Stimulated activated CD4-positive, alpha-beta T cell treated with anti-CD3 and anti-CD28 coated beads, Interleukin-1b, Interleukin-23, amount 100 ng/mL, for 24 hours (primary cell): ENCODE results near the gene PRRC2B.
"Not testable (repeated sequence)": the region's sequence is repeated elsewhere in the genome, so short reads cannot be mapped to it uniquely, and the experiment has no call there.

Source experiments
- DNase-seq, 4 experiments: peaks; one replicate each; pipeline ENCODE4 v3.0.0-alpha.2; 2020; ENCODE audit warnings: low read depth in 4 of 4, low spot score in 1 of 4

Gene PRRC2B

DNA sequence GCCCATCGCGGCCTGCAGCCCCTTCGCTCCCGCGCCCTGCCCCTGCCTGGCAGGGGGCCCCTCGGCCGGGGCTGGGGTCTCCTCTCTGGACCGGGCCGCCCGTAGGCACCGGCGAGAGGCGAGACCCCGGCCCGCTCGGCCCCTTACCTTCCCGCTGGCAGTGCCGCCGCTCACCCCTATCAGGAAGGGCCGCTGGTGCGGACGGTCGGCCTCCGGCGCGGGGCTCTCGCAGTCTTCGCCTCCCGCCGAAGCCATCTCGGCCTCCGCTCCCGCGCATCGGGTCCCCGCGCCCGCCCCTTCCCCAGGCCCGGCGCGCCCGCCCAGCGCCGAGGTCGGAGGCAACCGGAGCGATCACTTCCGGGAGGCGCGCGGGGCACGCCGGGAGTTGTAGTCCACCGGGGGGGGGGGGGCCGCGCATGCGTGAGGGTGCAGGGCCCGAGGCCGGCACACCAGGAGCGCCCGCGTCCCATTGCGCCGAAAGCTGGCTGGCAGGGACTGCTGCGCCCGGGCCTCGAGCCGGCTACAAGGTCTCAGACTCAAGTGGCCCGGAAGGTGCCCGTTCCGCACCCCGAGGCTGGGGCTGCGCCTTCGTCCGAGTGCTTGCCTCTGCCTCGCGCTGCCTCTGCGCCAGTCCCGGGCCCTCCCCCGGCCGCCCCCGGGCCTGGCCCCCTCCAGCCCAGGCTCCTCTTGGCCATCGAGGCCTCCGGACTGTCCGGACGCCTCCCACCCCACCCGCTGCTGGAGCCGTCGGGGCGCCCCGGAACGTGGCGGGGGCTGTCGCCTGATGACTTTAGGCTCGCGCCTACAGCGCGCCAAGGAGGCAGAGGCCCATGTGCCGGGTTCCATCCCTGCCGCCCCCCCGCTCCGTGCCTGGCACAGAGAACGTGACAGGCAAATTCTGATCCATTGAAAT is 137.3 kb downstream of the PRRC2B start, which contains the start of gene UCK1:
Gene UCK1 (minus strand): TSS at position 344 of the 913 bp plus-strand sequence. CDS start 89 bp downstream, at position 255.
- DNase-seq: peak; percentile 42 to 67 (median 50)

DNA sequence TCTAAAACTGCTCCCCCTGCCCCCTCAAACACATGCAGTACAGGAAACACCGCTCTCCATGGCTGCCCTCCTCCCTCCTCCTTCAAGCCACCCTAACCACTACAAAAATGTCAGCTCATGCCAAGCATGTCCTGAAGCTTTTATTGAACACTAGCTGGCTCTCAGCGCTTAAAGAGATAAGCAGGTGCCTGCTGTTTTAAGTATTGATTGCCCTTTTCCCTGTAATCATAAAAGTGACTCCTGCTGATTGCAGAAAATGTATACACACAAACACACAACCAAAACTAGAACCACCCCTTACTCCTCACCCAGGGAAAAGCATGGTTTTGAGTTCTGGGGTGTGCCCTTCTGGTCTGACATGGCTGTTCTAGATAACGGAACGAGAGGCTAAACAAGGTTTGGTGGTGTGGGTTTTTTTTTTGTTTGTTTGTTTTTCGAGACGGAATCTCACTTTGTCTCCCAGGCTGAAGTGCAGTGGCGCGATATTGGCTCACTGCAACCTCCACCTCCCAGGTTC is 140.9 kb downstream of the PRRC2B start:
- DNase-seq: no peak

DNA sequence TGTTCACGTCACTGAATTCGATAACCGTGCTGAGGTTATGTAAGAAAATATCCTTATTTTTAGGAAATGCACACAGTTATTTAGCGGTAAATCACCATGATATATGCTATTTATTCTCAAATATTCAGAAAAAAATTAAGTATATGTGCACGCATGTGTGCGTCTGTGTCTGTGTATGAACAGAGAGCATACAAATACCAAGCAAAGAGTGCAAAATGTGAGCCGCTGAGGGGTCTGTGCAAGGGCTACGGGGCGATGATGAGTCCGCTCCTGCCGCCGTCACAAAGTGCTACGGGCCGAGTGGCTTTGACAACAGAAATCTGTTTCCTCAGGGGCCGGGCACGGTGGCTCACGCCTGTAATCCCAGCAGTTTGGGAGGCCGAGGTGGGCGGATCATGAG is 144.1 kb downstream of the PRRC2B start:
- no peak for DNase-seq

GRCh38 chr9:131539223-131539923 is 145.5 kb downstream of the PRRC2B start:
- DNase-seq: no peak

DNA sequence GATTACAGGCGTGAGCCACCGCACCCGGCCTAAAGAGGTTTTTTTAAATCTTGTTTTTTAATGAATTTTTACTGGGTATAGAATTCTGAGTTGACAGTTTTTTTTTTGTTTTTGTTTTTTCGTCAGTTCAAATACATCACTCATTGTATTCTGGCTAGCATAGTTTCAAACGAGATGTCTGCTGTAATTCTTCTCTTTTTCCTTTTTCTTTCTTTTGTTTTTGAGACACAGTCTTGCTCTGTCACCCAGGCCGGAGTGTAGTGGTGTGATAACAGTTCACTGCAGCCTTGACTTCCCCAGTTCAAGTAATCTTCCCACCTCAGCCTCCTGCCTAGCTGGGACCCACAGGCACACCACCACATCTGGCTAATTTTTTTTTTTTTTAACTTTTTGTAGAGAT is 149.3 kb downstream of the PRRC2B start:
- no peak for DNase-seq

GRCh38 chr9:131545003-131545785 is 151.3 kb downstream of the PRRC2B start, which contains the start of gene PRRT1B:
Gene PRRT1B, plus strand, starts transcription at chr9:131545523. Its CDS starts 93 bp downstream, at chr9:131545616.
- no peak for DNase-seq

DNA sequence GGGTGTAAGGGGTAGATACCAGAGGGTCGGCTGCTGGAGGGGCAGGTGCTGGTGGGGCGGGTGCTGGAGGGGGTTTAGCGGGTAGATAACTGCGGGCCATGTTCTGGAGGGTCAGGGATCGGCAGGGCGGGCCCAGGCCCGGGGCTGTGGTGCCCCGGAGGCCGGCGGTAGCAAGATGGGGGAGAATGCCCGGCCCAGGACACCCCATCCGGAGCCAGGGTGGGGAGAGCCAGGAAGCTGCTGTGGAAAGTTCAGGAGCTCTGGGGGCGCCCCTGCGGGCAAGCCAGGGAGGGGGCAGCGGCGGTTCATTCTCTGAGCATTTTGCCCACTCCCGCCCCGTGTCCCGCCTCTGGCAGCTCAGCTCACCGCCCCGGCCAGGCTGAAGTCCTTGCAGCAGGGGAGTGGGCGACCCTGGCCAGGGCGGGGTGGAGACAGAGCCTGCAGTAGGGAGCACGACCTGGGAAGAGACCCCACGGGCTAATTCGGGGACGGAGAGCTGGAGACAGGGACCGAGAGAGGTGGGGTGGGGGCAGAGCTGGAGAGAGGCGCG is 152.0 kb downstream of the PRRC2B start:
- DNase-seq: no peak

GRCh38 chr9:131546336-131547084 is 152.6 kb downstream of the PRRC2B start:
- DNase-seq: no peak

GRCh38 chr9:131549186-131549585 is 155.3 kb downstream of the PRRC2B start:
- DNase-seq: not testable (repeated sequence)
